Measurements from ENCODE around the gene GMNC. TPM values are rescaled to one million over a fixed set of nuclear protein-coding genes. Genes with fewer than 3 reads are reported as not detected.

GMNC gene
- total and polyA plus RNA-seq, 4 donors: 1.7 to 2.6 (median 2.4) TPM

DNA sequence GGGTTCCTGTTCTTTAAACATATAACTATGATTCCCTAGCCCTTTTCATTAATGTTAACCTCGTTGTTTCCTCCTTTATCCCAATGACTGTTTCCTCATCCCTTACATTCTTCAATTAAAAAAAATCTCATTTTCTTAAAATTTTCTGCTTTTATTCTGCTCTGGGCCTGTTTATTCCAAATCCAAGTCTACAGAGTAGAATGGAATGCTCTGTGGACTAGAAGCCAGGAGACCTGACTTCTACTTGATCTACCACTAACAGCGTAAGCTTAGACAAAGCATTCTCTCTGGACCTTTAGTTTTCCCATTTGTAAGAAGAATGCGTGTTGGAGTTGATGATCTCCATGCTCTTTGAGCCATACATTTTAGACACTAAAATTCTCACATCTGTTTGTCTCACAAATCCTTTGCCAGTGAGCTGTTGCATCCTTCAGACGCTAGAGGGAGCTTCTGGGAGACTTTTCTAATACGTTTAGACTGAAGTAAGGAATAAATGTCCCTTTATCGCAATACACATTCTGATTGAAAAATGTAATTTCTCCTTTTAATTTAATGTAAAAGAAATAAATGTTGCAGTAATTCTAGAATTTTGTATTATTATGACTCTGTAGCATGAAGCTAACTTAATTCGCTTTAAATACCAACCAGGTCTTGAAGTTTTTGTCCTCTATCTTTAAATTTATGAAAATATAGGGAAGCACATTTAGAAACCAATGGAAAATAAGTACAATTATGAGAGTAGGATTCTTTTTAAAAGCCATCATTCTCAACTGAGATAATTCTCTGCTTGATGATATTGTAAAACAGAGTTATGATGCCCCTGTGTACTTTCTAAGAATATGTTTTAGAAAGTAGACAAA is 21.7 kb upstream of the GMNC start:
- H3K9ac ChIP-seq (ENCODE audit: low read depth in 1 of 2, low read length in 2 of 2): no peak overlapping the region
- H3K4me1 ChIP-seq (ENCODE audit: control insufficient read depth in 4 of 4, insufficient read depth in 4 of 4, low read length in 3 of 4): no peaks in the 10 kb centered on the region
- peak; percentile 43 for DNase-seq (ENCODE audit: low spot score)
- H3K9me3 ChIP-seq (ENCODE audit: control insufficient read depth in 4 of 4, low read length in 3 of 4): no peaks in the 10 kb centered on the region
- TF ChIP-seq YY1 (IDR thresholded peaks at IDR 0.05): no peak
- TF ChIP-seq NR2F2 (IDR thresholded peaks at IDR 0.05): no peak
- no peak for TF ChIP-seq JUND (IDR thresholded peaks at IDR 0.05)
- TF ChIP-seq SP1 (IDR thresholded peaks at IDR 0.05): no peak
- TF ChIP-seq GABPA (IDR thresholded peaks at IDR 0.05 in 1 of 2, conservative IDR thresholded peaks at IDR 0.05 in 1 of 2): no peak
- TF ChIP-seq, protein P1, sequence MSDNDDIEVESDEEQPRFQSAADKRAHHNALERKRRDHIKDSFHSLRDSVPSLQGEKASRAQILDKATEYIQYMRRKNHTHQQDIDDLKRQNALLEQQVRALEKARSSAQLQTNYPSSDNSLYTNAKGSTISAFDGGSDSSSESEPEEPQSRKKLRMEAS (IDR thresholded peaks at IDR 0.05): no peak
- no peak for TF ChIP-seq TAF1 (conservative IDR thresholded peaks at IDR 0.05)
- no peak for TF ChIP-seq HNF4G (IDR thresholded peaks at IDR 0.05)
- TF ChIP-seq FOXA1 (IDR thresholded peaks at IDR 0.05): no peak
- TF ChIP-seq, protein P2, sequence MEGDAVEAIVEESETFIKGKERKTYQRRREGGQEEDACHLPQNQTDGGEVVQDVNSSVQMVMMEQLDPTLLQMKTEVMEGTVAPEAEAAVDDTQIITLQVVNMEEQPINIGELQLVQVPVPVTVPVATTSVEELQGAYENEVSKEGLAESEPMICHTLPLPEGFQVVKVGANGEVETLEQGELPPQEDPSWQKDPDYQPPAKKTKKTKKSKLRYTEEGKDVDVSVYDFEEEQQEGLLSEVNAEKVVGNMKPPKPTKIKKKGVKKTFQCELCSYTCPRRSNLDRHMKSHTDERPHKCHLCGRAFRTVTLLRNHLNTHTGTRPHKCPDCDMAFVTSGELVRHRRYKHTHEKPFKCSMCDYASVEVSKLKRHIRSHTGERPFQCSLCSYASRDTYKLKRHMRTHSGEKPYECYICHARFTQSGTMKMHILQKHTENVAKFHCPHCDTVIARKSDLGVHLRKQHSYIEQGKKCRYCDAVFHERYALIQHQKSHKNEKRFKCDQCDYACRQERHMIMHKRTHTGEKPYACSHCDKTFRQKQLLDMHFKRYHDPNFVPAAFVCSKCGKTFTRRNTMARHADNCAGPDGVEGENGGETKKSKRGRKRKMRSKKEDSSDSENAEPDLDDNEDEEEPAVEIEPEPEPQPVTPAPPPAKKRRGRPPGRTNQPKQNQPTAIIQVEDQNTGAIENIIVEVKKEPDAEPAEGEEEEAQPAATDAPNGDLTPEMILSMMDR (IDR thresholded peaks at IDR 0.05; ENCODE audit: low read depth, low read length, missing input control): peak; percentile 87
- no peak for TF ChIP-seq FOXA2 (IDR thresholded peaks at IDR 0.05)
- no peak for TF ChIP-seq EGR1 (IDR thresholded peaks at IDR 0.05; ENCODE audit: low read depth in 2 of 2)
- TF ChIP-seq HNF4A (conservative IDR thresholded peaks at IDR 0.05): peak in 1 of 2 donors; percentile 16
- TF ChIP-seq, protein P3, sequence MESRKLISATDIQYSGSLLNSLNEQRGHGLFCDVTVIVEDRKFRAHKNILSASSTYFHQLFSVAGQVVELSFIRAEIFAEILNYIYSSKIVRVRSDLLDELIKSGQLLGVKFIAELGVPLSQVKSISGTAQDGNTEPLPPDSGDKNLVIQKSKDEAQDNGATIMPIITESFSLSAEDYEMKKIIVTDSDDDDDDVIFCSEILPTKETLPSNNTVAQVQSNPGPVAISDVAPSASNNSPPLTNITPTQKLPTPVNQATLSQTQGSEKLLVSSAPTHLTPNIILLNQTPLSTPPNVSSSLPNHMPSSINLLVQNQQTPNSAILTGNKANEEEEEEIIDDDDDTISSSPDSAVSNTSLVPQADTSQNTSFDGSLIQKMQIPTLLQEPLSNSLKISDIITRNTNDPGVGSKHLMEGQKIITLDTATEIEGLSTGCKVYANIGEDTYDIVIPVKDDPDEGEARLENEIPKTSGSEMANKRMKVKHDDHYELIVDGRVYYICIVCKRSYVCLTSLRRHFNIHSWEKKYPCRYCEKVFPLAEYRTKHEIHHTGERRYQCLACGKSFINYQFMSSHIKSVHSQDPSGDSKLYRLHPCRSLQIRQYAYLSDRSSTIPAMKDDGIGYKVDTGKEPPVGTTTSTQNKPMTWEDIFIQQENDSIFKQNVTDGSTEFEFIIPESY (IDR thresholded peaks at IDR 0.05): no peak
- TF ChIP-seq RXRA (IDR thresholded peaks at IDR 0.05): no peak
- TF ChIP-seq RAD21 (IDR thresholded peaks at IDR 0.05): peak; percentile 74 to 87
- TF ChIP-seq, protein P4, sequence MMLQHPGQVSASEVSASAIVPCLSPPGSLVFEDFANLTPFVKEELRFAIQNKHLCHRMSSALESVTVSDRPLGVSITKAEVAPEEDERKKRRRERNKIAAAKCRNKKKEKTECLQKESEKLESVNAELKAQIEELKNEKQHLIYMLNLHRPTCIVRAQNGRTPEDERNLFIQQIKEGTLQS (IDR thresholded peaks at IDR 0.05): no peak
- TF ChIP-seq, protein P5, sequence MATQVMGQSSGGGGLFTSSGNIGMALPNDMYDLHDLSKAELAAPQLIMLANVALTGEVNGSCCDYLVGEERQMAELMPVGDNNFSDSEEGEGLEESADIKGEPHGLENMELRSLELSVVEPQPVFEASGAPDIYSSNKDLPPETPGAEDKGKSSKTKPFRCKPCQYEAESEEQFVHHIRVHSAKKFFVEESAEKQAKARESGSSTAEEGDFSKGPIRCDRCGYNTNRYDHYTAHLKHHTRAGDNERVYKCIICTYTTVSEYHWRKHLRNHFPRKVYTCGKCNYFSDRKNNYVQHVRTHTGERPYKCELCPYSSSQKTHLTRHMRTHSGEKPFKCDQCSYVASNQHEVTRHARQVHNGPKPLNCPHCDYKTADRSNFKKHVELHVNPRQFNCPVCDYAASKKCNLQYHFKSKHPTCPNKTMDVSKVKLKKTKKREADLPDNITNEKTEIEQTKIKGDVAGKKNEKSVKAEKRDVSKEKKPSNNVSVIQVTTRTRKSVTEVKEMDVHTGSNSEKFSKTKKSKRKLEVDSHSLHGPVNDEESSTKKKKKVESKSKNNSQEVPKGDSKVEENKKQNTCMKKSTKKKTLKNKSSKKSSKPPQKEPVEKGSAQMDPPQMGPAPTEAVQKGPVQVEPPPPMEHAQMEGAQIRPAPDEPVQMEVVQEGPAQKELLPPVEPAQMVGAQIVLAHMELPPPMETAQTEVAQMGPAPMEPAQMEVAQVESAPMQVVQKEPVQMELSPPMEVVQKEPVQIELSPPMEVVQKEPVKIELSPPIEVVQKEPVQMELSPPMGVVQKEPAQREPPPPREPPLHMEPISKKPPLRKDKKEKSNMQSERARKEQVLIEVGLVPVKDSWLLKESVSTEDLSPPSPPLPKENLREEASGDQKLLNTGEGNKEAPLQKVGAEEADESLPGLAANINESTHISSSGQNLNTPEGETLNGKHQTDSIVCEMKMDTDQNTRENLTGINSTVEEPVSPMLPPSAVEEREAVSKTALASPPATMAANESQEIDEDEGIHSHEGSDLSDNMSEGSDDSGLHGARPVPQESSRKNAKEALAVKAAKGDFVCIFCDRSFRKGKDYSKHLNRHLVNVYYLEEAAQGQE (IDR thresholded peaks at IDR 0.05): no peak
- H3K27me3 ChIP-seq (ENCODE audit: control insufficient read depth in 4 of 4, insufficient read depth in 4 of 4, low read length in 3 of 4): no peaks in the 10 kb centered on the region
- no peak overlapping the region for H3K4me3 ChIP-seq (ENCODE audit: low read depth in 1 of 3, low read length in 3 of 3)
- no peaks in the 10 kb centered on the region for H3K36me3 ChIP-seq (ENCODE audit: control insufficient read depth in 4 of 4, insufficient read depth in 3 of 4, low read depth in 1 of 4, low read length in 3 of 4)
- H3K27ac ChIP-seq (ENCODE audit: low read depth in 1 of 2, low read length in 2 of 2): no peak overlapping the region
- 30% methylated on average over 7 of the region's 7 CpGs for WGBS

Measured in liver (tissue), 9 donors.